Measurements from ENCODE around the gene CDHR2.

The CDHR2 gene

GRCh38 chr5:176570044-176570443 lies 20.9 kb downstream of the CDHR2 start:
- no peak for DNase-seq (ENCODE audit: extremely low read depth, low read depth)
- peak; percentile 17 for TF ChIP-seq CTCF (IDR thresholded peaks at IDR 0.05; ENCODE audit: low read depth, low read length)

- TF ChIP-seq CTCF (IDR thresholded peaks at IDR 0.05; ENCODE audit: low read depth, low read length) = peak; percentile 85
- DNase-seq (ENCODE audit: extremely low read depth, low read depth) = peak; percentile 11
Observed at GRCh38 chr5:176573564-176574296, 24.6 kb downstream of the CDHR2 start.

GRCh38 chr5:176574297-176574591 lies 25.1 kb downstream of the CDHR2 start:
- DNase-seq (ENCODE audit: extremely low read depth, low read depth) = no peak
- TF ChIP-seq CTCF (IDR thresholded peaks at IDR 0.05; ENCODE audit: low read depth, low read length) = no peak

DNA sequence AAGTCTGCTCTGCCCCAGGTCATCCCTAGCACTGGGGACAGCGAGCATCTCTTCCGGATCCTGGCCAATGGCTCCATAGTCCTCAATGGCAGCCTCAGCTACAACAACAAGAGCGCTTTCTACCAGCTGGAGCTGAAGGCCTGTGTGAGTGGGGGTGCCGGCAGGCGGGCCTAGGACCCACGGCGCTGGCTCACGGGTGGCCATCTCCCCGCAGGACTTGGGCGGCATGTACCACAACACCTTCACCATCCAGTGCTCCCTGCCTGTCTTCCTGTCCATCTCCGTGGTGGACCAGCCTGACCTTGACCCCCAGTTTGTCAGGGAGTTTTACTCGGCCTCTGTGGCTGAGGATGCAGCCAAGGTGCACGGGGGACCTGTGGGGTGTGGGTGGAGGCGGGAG lies 25.9 kb downstream of the CDHR2 start:
- DNase-seq (ENCODE audit: extremely low read depth, low read depth) = no peak
- TF ChIP-seq CTCF (IDR thresholded peaks at IDR 0.05; ENCODE audit: low read depth, low read length) = no peak

- no peak for DNase-seq (ENCODE audit: extremely low read depth, low read depth)
- TF ChIP-seq CTCF (IDR thresholded peaks at IDR 0.05; ENCODE audit: low read depth, low read length) = no peak
Observed at GRCh38 chr5:176575488-176576422, 26.6 kb downstream of the CDHR2 start.

GRCh38 chr5:176577312-176578176 lies 28.4 kb downstream of the CDHR2 start:
- no peak for TF ChIP-seq CTCF (IDR thresholded peaks at IDR 0.05; ENCODE audit: low read depth, low read length)
- DNase-seq (ENCODE audit: extremely low read depth, low read depth) = no peak
